HL-60 (cell line): ENCODE results near the gene PLEKHN1.

Experiments
- DNase-seq, 2 experiments: peaks; one replicate each; pipeline ENCODE4 v3.0.0-alpha.2; 2010 to 2020; ENCODE audit warnings: low read depth in 1 of 2, low spot score in 1 of 2
- H3K27ac ChIP-seq: fragments of 250-450 bp; sonication (Bioruptor Pico); replicated peaks from 2 replicates; pipeline ENCODE4 v1.5.1; 2020; ENCODE audit warnings: mild to moderate bottlenecking, moderate library complexity
- H3K27me3 ChIP-seq: fragments of 250-450 bp; sonication (Bioruptor Pico); 2 replicates; pipeline ENCODE4 v1.5.1; 2021; ENCODE audit warnings: mild to moderate bottlenecking, moderate library complexity; ENCODE audit not compliant: insufficient read depth, poor library complexity, severe bottlenecking
- H3K4me3 ChIP-seq: replicated peaks from 2 replicates; pipeline ENCODE4 v1.5.1; 2011; ENCODE audit warnings: mild to moderate bottlenecking, control low read depth, low read length; ENCODE audit not compliant: insufficient read depth
- CTCF ChIP-seq: IDR thresholded peaks from one replicate; pipeline ENCODE4 v1.5.1; 2011; ENCODE audit warnings: low read length, control low read depth, inconsistent platforms; ENCODE audit not compliant: insufficient read depth
- GABPA ChIP-seq: IDR thresholded peaks from 2 replicates; pipeline ENCODE4 v1.6.1; 2012; ENCODE audit warnings: low read depth
- POLR2AphosphoS5 ChIP-seq: IDR thresholded peaks from 2 replicates; pipeline ENCODE4 v1.6.1; 2012; ENCODE audit warnings: low read depth
- REST ChIP-seq: IDR thresholded peaks from 2 replicates; pipeline ENCODE4 v1.6.1; 2012; ENCODE audit warnings: low read depth; ENCODE audit not compliant: insufficient replicate concordance
- SPI1 ChIP-seq: IDR thresholded peaks from 2 replicates; pipeline ENCODE4 v1.6.1; 2012; ENCODE audit warnings: low read depth, mild to moderate bottlenecking, borderline replicate concordance

The PLEKHN1 gene

GRCh38 chr1:959731-960362 is 6.4 kb upstream of the PLEKHN1 start:
- Histone ChIP-seq H3K4me3 (peak overlapping the region; percentile 64), H3K27me3 (no peaks in the 10 kb centered on the region), H3K27ac (no peak overlapping the region)
- no peak for DNase-seq
- TF ChIP-seq SPI1, result no peak
- TF ChIP-seq REST, result no peak
- TF ChIP-seq CTCF, result no peak
- TF ChIP-seq POLR2AphosphoS5, result no peak
- no peak for TF ChIP-seq GABPA

- no peak for TF ChIP-seq GABPA
- no peak for TF ChIP-seq POLR2AphosphoS5
- no peak for TF ChIP-seq REST
- TF ChIP-seq SPI1, result no peak
- TF ChIP-seq CTCF, result no peak
- H3K27ac ChIP-seq, result no peak within 1 kb of the TSS
Measured at GRCh38 chr1:960363-961131, 5.7 kb upstream of the PLEKHN1 start, which contains the start of gene KLHL17. KLHL17 (plus strand) TSS chr1:960584; CDS start chr1:960694, 110 bp downstream.

GRCh38 chr1:961132-961669 is 5.1 kb upstream of the PLEKHN1 start:
- peak overlapping the region; percentile 64 for H3K4me3 ChIP-seq
- TF ChIP-seq POLR2AphosphoS5, result no peak
- H3K27me3 ChIP-seq, result no peaks in the 10 kb centered on the region
- no peak overlapping the region for H3K27ac ChIP-seq
- no peak for DNase-seq

More at GRCh38 chr1:960363-961131, 5.7 kb upstream of the PLEKHN1 start, which contains the start of gene KLHL17:
- H3K27me3 ChIP-seq, result no peaks in the 10 kb centered on the region
- DNase-seq, result peak in 1 of 2 experiments; percentile 80
- peak within 1 kb of the TSS; percentile 64 for H3K4me3 ChIP-seq

- Histone ChIP-seq H3K4me3 (no peak overlapping the region), H3K27ac (no peak overlapping the region), H3K27me3 (no peaks in the 10 kb centered on the region)
- TF ChIP-seq CTCF, result no peak
- TF ChIP-seq SPI1, result no peak
- no peak for TF ChIP-seq POLR2AphosphoS5
- no peak for TF ChIP-seq GABPA
- no peak for TF ChIP-seq REST
- no peak for DNase-seq
Measured at GRCh38 chr1:962381-963300, 3.6 kb upstream of the PLEKHN1 start.
